ENCODE measurements around the gene U2SURP.

- no peak for TF ChIP-seq CTCF (IDR thresholded peaks at IDR 0.05)
- TF ChIP-seq POLR2A (IDR thresholded peaks at IDR 0.05): no peak
- no peak for TF ChIP-seq EP300 (IDR thresholded peaks at IDR 0.05)
Measured at GRCh38 chr3:143036557-143036956, 35.2 kb downstream of the U2SURP start.
